Muscle layer of colon (tissue), 2 donors: ENCODE results near the gene ELL2.
"Not testable (repeated sequence)": the region's sequence is repeated elsewhere in the genome, so short reads cannot be mapped to it uniquely, and the experiment has no call there.

ENCODE experiments used
- H3K27ac ChIP-seq: one replicate; pipeline ENCODE4 v1.7.0; 2013; ENCODE audit warnings: low read depth, mild to moderate bottlenecking, low read length, moderate library complexity
- H3K27me3 ChIP-seq, 2 donors: one replicate each; pipeline ENCODE4 v1.7.0; 2013; ENCODE audit warnings: low read length in 2 of 2, mild to moderate bottlenecking in 2 of 2; ENCODE audit not compliant: insufficient read depth in 2 of 2, control insufficient read depth in 1 of 2
- H3K36me3 ChIP-seq: one replicate; pipeline ENCODE4 v1.7.0; 2013; ENCODE audit warnings: mild to moderate bottlenecking, low read length; ENCODE audit not compliant: insufficient read depth
- H3K4me1 ChIP-seq: one replicate; pipeline ENCODE4 v1.7.0; 2013; ENCODE audit warnings: mild to moderate bottlenecking, low read length; ENCODE audit not compliant: insufficient read depth
- H3K4me3 ChIP-seq, 2 donors: one replicate each; pipeline ENCODE4 v1.7.0; 2013; ENCODE audit warnings: low read length in 2 of 2, low read depth in 1 of 2, mild to moderate bottlenecking in 1 of 2, moderate library complexity in 1 of 2
- H3K9ac ChIP-seq: one replicate; pipeline ENCODE4 v1.7.0; 2013; ENCODE audit warnings: low read length
- H3K9me3 ChIP-seq: one replicate; pipeline ENCODE4 v1.7.0; 2013; ENCODE audit warnings: mild to moderate bottlenecking, low read length
- donor health status: abdominal sarcoma.
- donor health status: Adenocarcinoma of cecum.

The ELL2 gene

DNA sequence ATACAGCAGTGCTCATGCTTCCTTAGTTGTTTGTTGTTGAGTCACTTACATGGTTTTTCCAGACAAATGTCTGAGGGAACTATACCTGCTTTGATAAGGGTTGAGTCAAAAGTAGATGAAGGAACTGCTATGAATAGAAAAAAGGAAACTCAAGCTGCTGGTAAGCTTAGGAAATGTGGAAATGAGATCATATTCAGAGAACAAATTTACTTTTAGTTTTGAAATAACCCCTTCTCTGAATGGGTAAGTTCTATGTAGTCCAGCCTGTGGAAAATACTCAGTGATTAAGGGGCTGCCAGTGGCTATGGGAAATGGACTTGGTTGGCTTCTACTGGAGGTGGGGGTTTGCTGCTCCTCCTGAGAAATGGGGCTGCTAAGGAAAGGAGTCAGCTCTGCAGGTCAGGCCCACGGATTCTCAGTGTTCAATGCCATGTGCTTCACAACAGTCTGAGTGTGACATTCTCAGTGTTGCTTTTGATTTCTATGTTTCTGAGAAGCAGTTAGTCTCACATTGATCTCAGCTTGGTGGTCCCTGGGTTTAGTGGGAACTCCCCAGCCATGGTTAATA lies 91.5 kb downstream of the ELL2 start:
- H3K9me3 ChIP-seq, result no peaks in the 10 kb centered on the region
- no peak overlapping the region for H3K4me3 ChIP-seq
- no peak overlapping the region for H3K9ac ChIP-seq
- H3K4me1 ChIP-seq, result no peaks in the 10 kb centered on the region
- no peak overlapping the region for H3K27ac ChIP-seq
- H3K27me3 ChIP-seq, result no peaks in the 10 kb centered on the region
- no peaks in the 10 kb centered on the region for H3K36me3 ChIP-seq

DNA sequence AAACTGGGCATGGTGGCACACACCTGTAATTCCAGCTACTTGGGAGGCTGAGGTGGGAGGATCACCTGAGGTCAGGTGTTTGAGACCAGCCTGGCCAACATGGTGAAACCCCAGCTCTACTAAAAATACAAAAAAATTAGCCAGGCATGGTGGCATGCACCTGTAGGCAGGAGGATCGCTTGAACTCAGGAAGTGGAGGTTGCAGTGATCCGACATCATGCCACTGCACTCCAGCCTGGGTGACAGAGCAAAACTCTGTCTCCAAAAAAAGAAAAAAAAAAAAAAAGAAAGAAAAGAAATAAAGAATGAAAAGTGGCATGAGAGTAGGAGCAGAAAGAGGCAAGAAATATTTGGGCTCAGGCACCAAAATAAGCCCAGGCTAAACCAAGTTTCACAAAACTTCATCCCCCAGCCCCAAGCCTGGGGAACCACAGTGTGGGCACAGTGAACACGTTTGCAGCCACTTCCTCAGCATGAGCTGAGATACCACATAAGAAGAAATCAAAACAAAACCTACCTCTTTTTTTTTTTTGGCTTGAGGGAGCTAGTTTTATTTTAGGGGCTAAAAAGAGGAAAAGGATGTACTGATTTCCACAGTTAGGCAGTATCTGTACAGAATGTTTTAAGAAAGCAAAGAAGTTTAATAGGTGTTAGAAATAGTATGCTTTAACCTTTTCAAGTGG lies 92.3 kb downstream of the ELL2 start:
- H3K27ac ChIP-seq, H3K4me1 ChIP-seq, H3K4me3 ChIP-seq, H3K9me3 ChIP-seq, H3K9ac ChIP-seq, H3K27me3 ChIP-seq, H3K36me3 ChIP-seq: not testable (repeated sequence)

DNA sequence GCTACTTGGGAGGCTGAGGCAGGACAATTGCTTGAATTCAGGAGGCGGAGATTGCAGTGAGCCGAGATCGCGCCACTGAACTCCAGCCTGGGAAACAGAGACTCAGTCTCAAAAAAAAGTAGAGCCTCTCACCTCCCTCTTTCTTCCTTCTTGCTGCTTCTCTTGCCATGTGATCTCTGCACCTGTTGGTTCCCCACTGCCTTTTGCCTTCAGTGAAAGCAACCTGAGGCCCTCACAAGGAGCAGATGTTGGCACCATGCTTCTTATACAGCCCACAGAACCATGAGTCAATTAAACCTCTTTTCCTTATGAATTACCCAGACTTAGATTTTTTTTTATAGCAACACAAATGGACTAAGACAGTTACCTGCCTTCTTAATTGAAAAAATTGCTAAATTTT lies 93.5 kb downstream of the ELL2 start:
- Histone ChIP-seq H3K9ac (no peak overlapping the region), H3K9me3 (no peaks in the 10 kb centered on the region), H3K4me3 (no peak overlapping the region), H3K4me1 (no peaks in the 10 kb centered on the region), H3K36me3 (no peaks in the 10 kb centered on the region), H3K27ac (no peak overlapping the region), H3K27me3 (no peaks in the 10 kb centered on the region)

- no peak overlapping the region for H3K9ac ChIP-seq
- no peaks in the 10 kb centered on the region for H3K27me3 ChIP-seq
- H3K36me3 ChIP-seq, result no peaks in the 10 kb centered on the region
- no peaks in the 10 kb centered on the region for H3K9me3 ChIP-seq
- H3K27ac ChIP-seq, result no peak overlapping the region
- H3K4me3 ChIP-seq, result no peak overlapping the region
- no peaks in the 10 kb centered on the region for H3K4me1 ChIP-seq
Observed at GRCh38 chr5:95866435-95867040, 95.1 kb downstream of the ELL2 start.

DNA sequence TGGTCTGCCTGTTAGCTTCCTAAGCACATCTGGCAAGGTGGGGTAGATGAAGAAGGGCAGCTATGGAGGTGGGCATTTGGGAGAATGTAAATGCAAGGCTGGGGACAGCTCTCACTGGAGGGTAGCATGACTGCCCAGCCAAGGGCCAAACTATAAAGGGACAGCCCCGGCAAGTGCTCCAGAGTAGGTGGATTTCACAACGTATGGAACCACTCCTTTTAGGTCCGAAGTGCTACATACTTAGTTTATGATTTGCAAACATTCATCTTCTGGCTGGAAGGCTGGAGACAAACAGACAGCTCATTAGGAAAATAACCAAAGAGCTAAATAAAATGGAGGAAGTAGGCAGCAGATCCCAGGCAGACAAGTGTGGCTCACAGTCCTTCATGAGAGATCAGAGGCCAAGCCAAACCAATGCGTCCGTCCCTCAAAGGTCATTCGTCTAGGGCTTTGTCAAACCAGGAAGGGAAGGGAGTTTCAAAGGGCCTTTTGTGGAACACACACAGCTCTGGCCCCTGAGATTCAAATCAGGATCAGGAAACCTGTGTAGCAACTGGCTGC lies 96.6 kb downstream of the ELL2 start:
- Histone ChIP-seq H3K4me1 (no peaks in the 10 kb centered on the region), H3K27me3 (no peaks in the 10 kb centered on the region), H3K36me3 (no peaks in the 10 kb centered on the region), H3K4me3 (no peak overlapping the region), H3K9me3 (no peaks in the 10 kb centered on the region), H3K9ac (no peak overlapping the region), H3K27ac (no peak overlapping the region)

DNA sequence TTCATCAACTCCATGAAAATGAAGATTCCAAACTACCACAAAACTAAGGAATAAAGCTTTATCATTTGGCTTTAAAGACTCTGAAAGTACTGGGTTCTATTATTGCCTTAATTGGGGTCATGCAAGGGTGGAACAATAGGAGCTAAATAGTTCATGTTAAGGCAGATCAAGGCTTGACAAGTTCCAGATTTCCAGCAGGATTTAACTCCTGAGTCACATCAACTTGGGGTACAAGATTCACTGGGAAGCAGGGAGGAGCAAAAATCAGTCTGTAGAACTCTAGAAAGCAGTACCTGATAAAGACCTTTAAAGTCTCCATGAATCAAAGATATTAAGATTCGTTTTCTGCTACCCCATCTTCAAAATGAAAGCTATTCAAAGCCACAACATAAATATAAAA lies 97.2 kb downstream of the ELL2 start:
- H3K27ac ChIP-seq, result no peak overlapping the region
- no peak overlapping the region for H3K4me3 ChIP-seq
- no peaks in the 10 kb centered on the region for H3K9me3 ChIP-seq
- H3K4me1 ChIP-seq, result no peaks in the 10 kb centered on the region
- H3K36me3 ChIP-seq, result no peaks in the 10 kb centered on the region
- H3K27me3 ChIP-seq, result no peaks in the 10 kb centered on the region
- no peak overlapping the region for H3K9ac ChIP-seq

DNA sequence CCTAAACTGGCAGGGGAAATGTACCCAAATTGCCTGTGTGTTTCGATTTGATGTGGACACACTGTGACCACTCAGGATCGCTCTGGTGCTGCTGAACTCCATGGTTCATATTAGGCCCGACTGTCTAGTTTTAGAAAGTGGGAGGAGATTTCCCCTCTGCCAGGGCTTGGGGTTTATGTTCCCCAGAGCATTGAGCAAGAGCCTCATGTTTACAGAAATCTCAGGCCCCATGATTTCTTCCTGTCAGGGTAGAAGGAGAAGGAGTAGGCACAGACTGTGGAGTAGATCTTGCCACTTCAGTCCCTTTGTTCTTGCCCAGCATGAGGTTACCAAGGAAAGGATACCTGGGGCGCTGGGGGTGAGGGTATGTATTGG lies 98.3 kb downstream of the ELL2 start:
- H3K27me3 ChIP-seq, result no peaks in the 10 kb centered on the region
- H3K27ac ChIP-seq, result no peak overlapping the region
- no peaks in the 10 kb centered on the region for H3K9me3 ChIP-seq
- H3K4me3 ChIP-seq, result no peak overlapping the region
- no peak overlapping the region for H3K9ac ChIP-seq
- H3K4me1 ChIP-seq, result no peaks in the 10 kb centered on the region
- H3K36me3 ChIP-seq, result no peaks in the 10 kb centered on the region

GRCh38 chr5:95862671-95863382 lies 98.8 kb downstream of the ELL2 start:
- Histone ChIP-seq H3K27ac (no peak overlapping the region), H3K4me1 (no peaks in the 10 kb centered on the region), H3K36me3 (no peaks in the 10 kb centered on the region), H3K9ac (no peak overlapping the region), H3K9me3 (no peaks in the 10 kb centered on the region), H3K27me3 (no peaks in the 10 kb centered on the region), H3K4me3 (no peak overlapping the region)

GRCh38 chr5:95861864-95862561 lies 99.6 kb downstream of the ELL2 start:
- no peak overlapping the region for H3K27ac ChIP-seq
- H3K9me3 ChIP-seq, result no peaks in the 10 kb centered on the region
- H3K27me3 ChIP-seq, result no peaks in the 10 kb centered on the region
- H3K36me3 ChIP-seq, result no peaks in the 10 kb centered on the region
- H3K4me3 ChIP-seq, result no peak overlapping the region
- H3K4me1 ChIP-seq, result no peaks in the 10 kb centered on the region
- no peak overlapping the region for H3K9ac ChIP-seq

- no peaks in the 10 kb centered on the region for H3K27me3 ChIP-seq
- no peaks in the 10 kb centered on the region for H3K9me3 ChIP-seq
- H3K36me3 ChIP-seq, result no peaks in the 10 kb centered on the region
- no peak overlapping the region for H3K4me3 ChIP-seq
- no peaks in the 10 kb centered on the region for H3K4me1 ChIP-seq
- no peak overlapping the region for H3K9ac ChIP-seq
- no peak overlapping the region for H3K27ac ChIP-seq
Observed at GRCh38 chr5:95861221-95861863, 100.3 kb downstream of the ELL2 start.

- H3K36me3 ChIP-seq, result no peaks in the 10 kb centered on the region
- no peak overlapping the region for H3K27ac ChIP-seq
- no peaks in the 10 kb centered on the region for H3K4me1 ChIP-seq
- H3K9me3 ChIP-seq, result no peaks in the 10 kb centered on the region
- H3K27me3 ChIP-seq, result no peaks in the 10 kb centered on the region
- no peak overlapping the region for H3K4me3 ChIP-seq
- H3K9ac ChIP-seq, result no peak overlapping the region
Observed at GRCh38 chr5:95859661-95860060, 102.0 kb downstream of the ELL2 start.
